ENCODE results near the gene EIF4H. TPM values are rescaled to one million over a fixed set of nuclear protein-coding genes. Genes with fewer than 3 reads are reported as not detected.

Gene EIF4H
- polyA plus RNA-seq, 1 experiment: 393 TPM

DNA sequence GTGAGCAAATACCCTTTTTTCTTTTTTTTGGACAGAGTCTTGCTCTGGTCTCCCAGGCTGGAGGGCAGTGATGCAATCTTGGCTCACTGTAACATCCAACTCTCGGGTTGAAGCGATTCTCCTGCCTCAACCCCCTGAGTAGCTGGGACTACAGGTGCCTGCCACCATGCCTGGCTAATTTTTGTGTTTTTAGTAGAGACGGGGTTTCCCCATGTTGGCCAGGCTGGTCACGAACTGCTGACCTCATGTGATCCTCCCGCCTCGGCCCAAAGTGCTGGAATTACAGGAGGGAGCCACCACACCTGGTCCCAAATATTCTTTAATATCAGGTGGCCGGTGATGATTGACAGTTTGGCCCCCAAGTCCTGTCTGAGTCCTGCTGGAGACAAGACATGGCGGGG is 42.2 kb downstream of the EIF4H start:
- Histone ChIP-seq H3K27me3 (ENCODE audit: control insufficient read depth, insufficient read depth, low read length) (no peaks in the 10 kb centered on the region), H3K4me3 (ENCODE audit: low read depth, low read length) (no peak overlapping the region), H3K36me3 (ENCODE audit: control insufficient read depth, insufficient read depth, low read length) (no peaks in the 10 kb centered on the region)
- ChIA-PET CTCF (interaction anchor here (3.0 kb wide), 1 partner anchor 9 kb away, joined by 19 read pairs; no protein-coding TSS in a partner anchor), POLR2A (no interaction called here)
- DNase-seq (ENCODE audit: low read depth): no peak
- TF ChIP-seq, protein P1, sequence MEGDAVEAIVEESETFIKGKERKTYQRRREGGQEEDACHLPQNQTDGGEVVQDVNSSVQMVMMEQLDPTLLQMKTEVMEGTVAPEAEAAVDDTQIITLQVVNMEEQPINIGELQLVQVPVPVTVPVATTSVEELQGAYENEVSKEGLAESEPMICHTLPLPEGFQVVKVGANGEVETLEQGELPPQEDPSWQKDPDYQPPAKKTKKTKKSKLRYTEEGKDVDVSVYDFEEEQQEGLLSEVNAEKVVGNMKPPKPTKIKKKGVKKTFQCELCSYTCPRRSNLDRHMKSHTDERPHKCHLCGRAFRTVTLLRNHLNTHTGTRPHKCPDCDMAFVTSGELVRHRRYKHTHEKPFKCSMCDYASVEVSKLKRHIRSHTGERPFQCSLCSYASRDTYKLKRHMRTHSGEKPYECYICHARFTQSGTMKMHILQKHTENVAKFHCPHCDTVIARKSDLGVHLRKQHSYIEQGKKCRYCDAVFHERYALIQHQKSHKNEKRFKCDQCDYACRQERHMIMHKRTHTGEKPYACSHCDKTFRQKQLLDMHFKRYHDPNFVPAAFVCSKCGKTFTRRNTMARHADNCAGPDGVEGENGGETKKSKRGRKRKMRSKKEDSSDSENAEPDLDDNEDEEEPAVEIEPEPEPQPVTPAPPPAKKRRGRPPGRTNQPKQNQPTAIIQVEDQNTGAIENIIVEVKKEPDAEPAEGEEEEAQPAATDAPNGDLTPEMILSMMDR (IDR thresholded peaks at IDR 0.05; ENCODE audit: insufficient read depth, low read depth, low read length): no peak

- Histone ChIP-seq H3K36me3 (ENCODE audit: control insufficient read depth, insufficient read depth, low read length) (no peaks in the 10 kb centered on the region), H3K4me3 (ENCODE audit: low read depth, low read length) (no peak overlapping the region), H3K27me3 (ENCODE audit: control insufficient read depth, insufficient read depth, low read length) (no peaks in the 10 kb centered on the region)
- no peak for DNase-seq (ENCODE audit: low read depth)
- TF ChIP-seq, protein P1 (IDR thresholded peaks at IDR 0.05; ENCODE audit: insufficient read depth, low read depth, low read length): no peak
- CTCF ChIA-PET: interaction anchor here (3.0 kb wide), 1 partner anchor 11 kb away, joined by 19 read pairs; no protein-coding TSS in a partner anchor
- POLR2A ChIA-PET: no interaction called here
Measured at GRCh38 chr7:74217455-74218342, 43.5 kb downstream of the EIF4H start.

DNA sequence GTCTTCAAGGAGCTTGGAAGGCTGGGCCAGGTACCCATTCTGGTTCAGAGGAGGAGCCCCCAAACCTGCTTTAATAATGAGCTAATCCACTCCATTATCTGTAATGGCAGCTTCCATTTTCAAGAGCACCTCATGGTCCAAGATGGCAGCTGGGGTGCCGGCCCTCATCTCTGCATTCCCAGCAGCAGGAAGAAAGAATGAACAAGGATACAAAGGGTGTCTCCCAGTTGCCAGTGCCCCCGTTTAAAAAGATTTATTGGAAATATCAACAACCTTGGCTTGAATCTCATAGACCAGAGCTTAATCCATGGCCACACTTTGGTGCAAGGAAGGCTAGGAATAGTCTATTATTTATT is 44.2 kb downstream of the EIF4H start:
- H3K36me3 ChIP-seq (ENCODE audit: control insufficient read depth, insufficient read depth, low read length): no peaks in the 10 kb centered on the region
- no peaks in the 10 kb centered on the region for H3K27me3 ChIP-seq (ENCODE audit: control insufficient read depth, insufficient read depth, low read length)
- CTCF ChIA-PET: interaction anchor here (3.0 kb wide), 1 partner anchor 11 kb away, joined by 19 read pairs; no protein-coding TSS in a partner anchor
- H3K4me3 ChIP-seq (ENCODE audit: low read depth, low read length): no peak overlapping the region
- no peak for DNase-seq (ENCODE audit: low read depth)
- TF ChIP-seq, protein P1 (IDR thresholded peaks at IDR 0.05; ENCODE audit: insufficient read depth, low read depth, low read length): no peak
- POLR2A ChIA-PET: no interaction called here

- H3K4me3 ChIP-seq (ENCODE audit: low read depth, low read length): no peak overlapping the region
- peaks cover 2% of the 10 kb centered on the region; the same call in 1 of the 2 replicates for H3K36me3 ChIP-seq (ENCODE audit: control insufficient read depth, insufficient read depth, low read length)
- POLR2A ChIA-PET: no interaction called here
- no peak for DNase-seq (ENCODE audit: low read depth)
- TF ChIP-seq, protein P1 (IDR thresholded peaks at IDR 0.05; ENCODE audit: insufficient read depth, low read depth, low read length): no peak
- H3K27me3 ChIP-seq (ENCODE audit: control insufficient read depth, insufficient read depth, low read length): no peaks in the 10 kb centered on the region
- CTCF ChIA-PET: interaction anchor here (2.1 kb wide), 1 partner anchor 13 kb away, joined by 10 read pairs; no protein-coding TSS in a partner anchor
Measured at GRCh38 chr7:74219416-74219815, 45.3 kb downstream of the EIF4H start.

DNA sequence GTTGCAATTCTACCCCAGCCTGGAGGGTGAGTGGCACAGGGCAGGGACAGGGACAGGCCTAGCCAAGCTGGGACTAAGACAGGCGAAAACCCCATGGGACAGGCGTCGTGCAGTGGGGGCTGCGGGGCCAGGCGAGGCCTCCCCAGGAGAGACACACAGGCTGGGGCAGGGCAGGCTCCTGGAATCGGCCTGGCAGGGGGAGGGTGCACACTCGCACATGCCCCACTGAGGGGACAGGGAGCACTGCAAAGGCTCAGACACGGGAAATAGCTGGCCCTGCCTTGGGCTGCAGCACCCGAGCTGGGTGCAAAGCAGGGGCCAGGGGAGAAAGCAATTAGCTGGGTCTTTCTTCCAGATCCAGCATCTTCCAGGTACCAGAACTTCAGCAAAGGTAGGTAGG is 46.1 kb downstream of the EIF4H start:
- ChIA-PET POLR2A (no interaction called here), CTCF (interaction anchor here (0.7 to 2.1 kb wide), 3 partner anchors 14 to 181 kb away, joined by 4 to 10 read pairs (median 5); no protein-coding TSS in a partner anchor)
- no peaks in the 10 kb centered on the region for H3K27me3 ChIP-seq (ENCODE audit: control insufficient read depth, insufficient read depth, low read length)
- peaks cover 2% of the 10 kb centered on the region; the same call in 1 of the 2 replicates for H3K36me3 ChIP-seq (ENCODE audit: control insufficient read depth, insufficient read depth, low read length)
- DNase-seq (ENCODE audit: low read depth): no peak
- TF ChIP-seq, protein P1 (IDR thresholded peaks at IDR 0.05; ENCODE audit: insufficient read depth, low read depth, low read length): no peak
- H3K4me3 ChIP-seq (ENCODE audit: low read depth, low read length): no peak overlapping the region

Measured in BJ (cell line).